ENCODE results near the gene RAB14. TPM values are rescaled to one million over a fixed set of nuclear protein-coding genes. Genes with fewer than 3 reads are reported as not detected.

Gene RAB14
- total RNA-seq, result 22.2 and 36.3 TPM in 2 replicates

DNA sequence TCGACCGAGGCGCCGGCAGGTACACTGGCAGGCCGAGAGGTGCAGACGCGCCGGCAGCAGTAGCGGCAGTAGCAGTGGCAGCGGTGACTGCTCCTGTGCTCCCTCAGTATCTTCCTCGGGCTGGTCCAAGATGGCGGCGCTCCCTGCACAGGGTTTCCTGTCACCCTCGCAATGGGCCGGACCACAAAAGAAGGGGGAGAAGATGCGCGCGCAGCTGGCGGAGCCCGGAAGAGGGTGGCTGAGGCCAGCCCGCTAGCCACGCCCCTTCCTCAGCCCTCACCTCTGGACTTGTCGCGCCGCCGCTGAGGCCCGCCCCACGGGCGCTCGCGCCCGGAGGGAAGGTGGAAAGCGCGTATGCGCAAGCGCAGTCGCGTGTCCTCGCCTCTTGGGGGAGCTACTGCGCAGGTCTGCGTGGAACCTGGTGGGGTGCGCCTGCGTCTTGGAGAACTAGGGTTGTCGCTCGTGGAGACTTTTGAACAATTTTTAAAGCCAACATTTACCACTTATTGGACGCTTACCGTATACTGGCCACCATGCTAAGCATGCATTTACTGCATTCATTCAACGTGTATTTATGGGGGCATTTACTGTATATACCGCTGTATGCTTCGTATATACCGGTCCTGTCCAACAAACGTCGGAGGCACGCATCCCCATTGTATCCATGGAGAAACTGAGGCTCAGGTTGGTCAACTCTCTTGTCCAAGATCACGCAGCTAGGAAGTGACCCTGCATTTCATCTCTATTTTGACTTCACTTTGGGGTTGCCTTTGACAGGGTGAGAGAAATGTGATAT, at the start of gene RAB14:
TSS of gene RAB14 (minus strand) at position 132 of the 796 bp plus-strand sequence. CDS start 8,457 bp downstream, outside the sequence.
- TF ChIP-seq, protein P1, sequence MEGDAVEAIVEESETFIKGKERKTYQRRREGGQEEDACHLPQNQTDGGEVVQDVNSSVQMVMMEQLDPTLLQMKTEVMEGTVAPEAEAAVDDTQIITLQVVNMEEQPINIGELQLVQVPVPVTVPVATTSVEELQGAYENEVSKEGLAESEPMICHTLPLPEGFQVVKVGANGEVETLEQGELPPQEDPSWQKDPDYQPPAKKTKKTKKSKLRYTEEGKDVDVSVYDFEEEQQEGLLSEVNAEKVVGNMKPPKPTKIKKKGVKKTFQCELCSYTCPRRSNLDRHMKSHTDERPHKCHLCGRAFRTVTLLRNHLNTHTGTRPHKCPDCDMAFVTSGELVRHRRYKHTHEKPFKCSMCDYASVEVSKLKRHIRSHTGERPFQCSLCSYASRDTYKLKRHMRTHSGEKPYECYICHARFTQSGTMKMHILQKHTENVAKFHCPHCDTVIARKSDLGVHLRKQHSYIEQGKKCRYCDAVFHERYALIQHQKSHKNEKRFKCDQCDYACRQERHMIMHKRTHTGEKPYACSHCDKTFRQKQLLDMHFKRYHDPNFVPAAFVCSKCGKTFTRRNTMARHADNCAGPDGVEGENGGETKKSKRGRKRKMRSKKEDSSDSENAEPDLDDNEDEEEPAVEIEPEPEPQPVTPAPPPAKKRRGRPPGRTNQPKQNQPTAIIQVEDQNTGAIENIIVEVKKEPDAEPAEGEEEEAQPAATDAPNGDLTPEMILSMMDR (IDR thresholded peaks at IDR 0.05; ENCODE audit: insufficient read depth, low read depth, low read length), result peak; percentile 41
- DNase-seq (ENCODE audit: low read depth), result peak; percentile 98
- H3K4me3 ChIP-seq (ENCODE audit: low read depth, low read length), result peak within 1 kb of the TSS; percentile 70

GRCh38 chr9:121249563-121249962, 47.9 kb upstream of the RAB14 start:
- DNase-seq (ENCODE audit: low read depth), result no peak
- TF ChIP-seq, protein P1 (IDR thresholded peaks at IDR 0.05; ENCODE audit: insufficient read depth, low read depth, low read length), result no peak
- H3K4me3 ChIP-seq (ENCODE audit: low read depth, low read length), result no peak overlapping the region

- peak; percentile 68 for DNase-seq (ENCODE audit: low read depth)
- TF ChIP-seq, protein P1 (IDR thresholded peaks at IDR 0.05; ENCODE audit: insufficient read depth, low read depth, low read length), result no peak
- no peak overlapping the region for H3K4me3 ChIP-seq (ENCODE audit: low read depth, low read length)
Observed at GRCh38 chr9:121246821-121247561, 45.3 kb upstream of the RAB14 start.

GRCh38 chr9:121242959-121243346, 41.3 kb upstream of the RAB14 start:
- H3K4me3 ChIP-seq (ENCODE audit: low read depth, low read length), result no peak overlapping the region
- no peak for DNase-seq (ENCODE audit: low read depth)
- TF ChIP-seq, protein P1 (IDR thresholded peaks at IDR 0.05; ENCODE audit: insufficient read depth, low read depth, low read length), result no peak

DNA sequence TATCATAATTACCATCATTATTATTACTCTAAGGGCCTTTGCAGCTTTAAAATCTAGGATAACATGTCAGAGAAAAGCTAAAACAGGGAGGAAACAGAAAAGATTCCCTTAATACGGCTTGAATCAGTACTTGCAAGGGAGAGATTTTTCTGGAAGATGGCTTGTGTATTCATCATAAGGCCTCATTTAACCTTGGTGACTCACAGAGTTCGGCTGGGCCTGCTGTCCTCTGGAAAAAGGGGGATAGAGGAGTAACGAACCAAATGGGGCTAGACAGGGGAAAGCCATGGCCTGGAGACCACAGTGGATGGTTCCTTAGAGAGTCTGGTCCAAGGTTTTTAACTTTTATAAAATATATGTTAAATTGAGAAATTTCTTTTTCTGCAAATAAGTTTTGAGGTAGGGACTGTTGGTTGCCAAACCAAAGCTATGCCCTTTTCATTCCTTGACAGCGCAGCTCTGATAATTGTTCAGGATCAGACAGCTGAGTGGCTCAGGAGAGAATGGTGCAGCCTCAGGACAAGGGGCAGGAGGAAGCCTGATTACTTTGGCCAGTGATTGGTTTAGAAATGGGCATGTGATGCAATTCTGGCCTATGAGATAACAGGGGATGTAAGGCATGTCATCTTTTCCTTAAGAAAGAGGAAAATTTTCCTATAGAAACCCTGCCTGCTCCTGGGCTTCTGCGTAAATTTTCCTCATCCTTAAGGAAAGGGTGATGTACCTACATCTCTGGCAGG, 40.7 kb upstream of the RAB14 start:
- H3K4me3 ChIP-seq (ENCODE audit: low read depth, low read length), result no peak overlapping the region
- peak; percentile 49 for DNase-seq (ENCODE audit: low read depth)
- TF ChIP-seq, protein P1 (IDR thresholded peaks at IDR 0.05; ENCODE audit: insufficient read depth, low read depth, low read length), result no peak

- no peak overlapping the region for H3K4me3 ChIP-seq (ENCODE audit: low read depth, low read length)
- DNase-seq (ENCODE audit: low read depth), result peak; percentile 73
- TF ChIP-seq, protein P1 (IDR thresholded peaks at IDR 0.05; ENCODE audit: insufficient read depth, low read depth, low read length), result no peak
Observed at GRCh38 chr9:121240472-121241135, 38.9 kb upstream of the RAB14 start.
